Measurements from ENCODE around the gene PRKCH.

GRCh38 chr14:61368114-61368710, 46.8 kb downstream of the PRKCH start:
- TF ChIP-seq CTCF (IDR thresholded peaks at IDR 0.05; ENCODE audit: poor library complexity, severe bottlenecking) (no peak), EP300 (conservative IDR thresholded peaks at IDR 0.05; ENCODE audit: poor library complexity, severe bottlenecking) (no peak), RAD21 (conservative IDR thresholded peaks at IDR 0.05) (no peak), REST (IDR thresholded peaks at IDR 0.05; ENCODE audit: borderline replicate concordance) (no peak), EZH2 (IDR thresholded peaks at IDR 0.05; ENCODE audit: borderline replicate concordance, insufficient read depth, low read length, poor library complexity, severe bottlenecking) (no peak), POLR2AphosphoS5 (IDR thresholded peaks at IDR 0.05) (no peak), TAF1 (IDR thresholded peaks at IDR 0.05; ENCODE audit: low read depth) (no peak)
